ENCODE results near the gene RERG. TPM values are rescaled to one million over a fixed set of nuclear protein-coding genes. Genes with fewer than 3 reads are reported as not detected.
A peak's percentile ranks its signal among the peaks of the same experiment; 100 is the strongest.

RERG gene
- total RNA-seq, 4 donors from 2014 or later, result 9.6 to 84.4 (median 36.4) TPM

- DNase-seq (ENCODE audit: low spot score), result no peak
- TF ChIP-seq CTCF (IDR thresholded peaks at IDR 0.05), result no peak
- ATAC-seq (ENCODE audit: low FRiP score), result no peak
Measured at GRCh38 chr12:15222219-15222618, 1.0 kb upstream of the RERG start.

GRCh38 chr12:15220451-15220850 is 766 bp downstream of the RERG start:
- TF ChIP-seq CTCF (IDR thresholded peaks at IDR 0.05), result no peak
- DNase-seq (ENCODE audit: low spot score) (no peak), ATAC-seq (ENCODE audit: low FRiP score) (no peak)

- DNase-seq (ENCODE audit: low spot score), result no peak
- ATAC-seq (ENCODE audit: low FRiP score), result no peak
- no peak for TF ChIP-seq CTCF (IDR thresholded peaks at IDR 0.05)
Measured at GRCh38 chr12:15218794-15219193, 2.4 kb downstream of the RERG start.

- no peak for DNase-seq (ENCODE audit: low spot score)
- ATAC-seq (ENCODE audit: low FRiP score), result peak; percentile 52
- TF ChIP-seq CTCF (IDR thresholded peaks at IDR 0.05), result no peak
Measured at GRCh38 chr12:15216036-15216889, 5.0 kb downstream of the RERG start.

GRCh38 chr12:15214851-15215601 is 6.2 kb downstream of the RERG start:
- TF ChIP-seq CTCF (IDR thresholded peaks at IDR 0.05), result no peak
- ATAC-seq (ENCODE audit: low FRiP score) (no peak), DNase-seq (ENCODE audit: low spot score) (no peak)

GRCh38 chr12:15212930-15213329 is 8.3 kb downstream of the RERG start:
- no peak for TF ChIP-seq CTCF (IDR thresholded peaks at IDR 0.05)
- no peak for DNase-seq (ENCODE audit: low spot score)
- ATAC-seq (ENCODE audit: low FRiP score), result no peak
